Activated CD4-positive, alpha-beta T cell treated with anti-CD3 and anti-CD28 coated beads, Interleukin-2, Interleukin-6, amounts not matched to agents 100 ng/mL and 50 ng/mL, durations not matched to agents 16 hours and 8 hours (primary cell): ENCODE data around the gene SRD5A1.

Source experiments
- DNase-seq: peaks from one replicate; pipeline ENCODE4 v3.0.0-alpha.2; 2020

SRD5A1 gene

GRCh38 chr5:6604946-6605345, 28.3 kb upstream of the SRD5A1 start:
- no peak for DNase-seq

- no peak for DNase-seq
These were observed 26.2 kb upstream of the SRD5A1 start for GRCh38 chr5:6606884-6607558.

- no peak for DNase-seq
These were observed 25.7 kb upstream of the SRD5A1 start for GRCh38 chr5:6607559-6607936.

GRCh38 chr5:6608016-6608415, 25.2 kb upstream of the SRD5A1 start:
- DNase-seq: no peak

- no peak for DNase-seq
These were observed 21.6 kb upstream of the SRD5A1 start for GRCh38 chr5:6611334-6612256.

GRCh38 chr5:6615034-6615815, 18.0 kb upstream of the SRD5A1 start:
- DNase-seq: no peak

- DNase-seq: no peak
These were observed 16.6 kb upstream of the SRD5A1 start for GRCh38 chr5:6616632-6617031.

- DNase-seq: no peak
These were observed 10.0 kb upstream of the SRD5A1 start for GRCh38 chr5:6623228-6623627.

GRCh38 chr5:6623941-6624340, 9.3 kb upstream of the SRD5A1 start:
- no peak for DNase-seq

- DNase-seq: no peak
These were observed 6.7 kb upstream of the SRD5A1 start for GRCh38 chr5:6626508-6626907.

GRCh38 chr5:6631441-6631840, 1.8 kb upstream of the SRD5A1 start:
- DNase-seq: no peak

GRCh38 chr5:6632324-6632887, 834 bp upstream of the SRD5A1 start:
- DNase-seq: no peak

GRCh38 chr5:6633469-6634245, 417 bp downstream of the SRD5A1 start:
- peak; percentile 18 for DNase-seq

GRCh38 chr5:6634306-6634705, 1.1 kb downstream of the SRD5A1 start:
- no peak for DNase-seq

GRCh38 chr5:6634788-6635430, 1.7 kb downstream of the SRD5A1 start:
- no peak for DNase-seq

GRCh38 chr5:6636293-6636692, 3.1 kb downstream of the SRD5A1 start:
- no peak for DNase-seq

- DNase-seq: no peak
These were observed 3.8 kb downstream of the SRD5A1 start for GRCh38 chr5:6637022-6637421.

- DNase-seq: no peak
These were observed 4.3 kb downstream of the SRD5A1 start for GRCh38 chr5:6637590-6637989.

- no peak for DNase-seq
These were observed 5.0 kb downstream of the SRD5A1 start for GRCh38 chr5:6638236-6638635.

GRCh38 chr5:6642655-6643054, 9.4 kb downstream of the SRD5A1 start:
- no peak for DNase-seq

GRCh38 chr5:6644794-6645241, 11.6 kb downstream of the SRD5A1 start:
- no peak for DNase-seq
